ENCODE results near the gene PLCL1. TPM values are rescaled to one million over a fixed set of nuclear protein-coding genes. Genes with fewer than 3 reads are reported as not detected.

Gene PLCL1
- total and polyA plus RNA-seq, 2 donors (not counting 3 experiments of a cell fraction or from before 2014, with no cell fraction given), result 0.79 to 3.4 TPM

- TF ChIP-seq FOS (IDR thresholded peaks at IDR 0.05; ENCODE audit: borderline replicate concordance, insufficient read depth, low read length) (no peak), POLR2A (IDR thresholded peaks at IDR 0.05; ENCODE audit: low read depth, low read length) (no peak), EZH2 (IDR thresholded peaks at IDR 0.05; ENCODE audit: borderline replicate concordance, low read depth, low read length, severe bottlenecking) (no peak), MAX (IDR thresholded peaks at IDR 0.05; ENCODE audit: insufficient read depth, insufficient read length) (no peak), MYC (IDR thresholded peaks at IDR 0.05; ENCODE audit: low read depth, low read length) (no peak), JUN (IDR thresholded peaks at IDR 0.05; ENCODE audit: borderline replicate concordance, insufficient read depth, insufficient read length, low read depth) (no peak), POLR2AphosphoS5 (IDR thresholded peaks at IDR 0.05; ENCODE audit: insufficient read depth, low read depth, low read length) (no peak), CTCF (IDR thresholded peaks at IDR 0.05; ENCODE audit: extremely low read depth in 1 of 2, insufficient read depth in 1 of 2, low read depth in 1 of 2, low read length in 2 of 2) (no peak), GATA2 (IDR thresholded peaks at IDR 0.05; ENCODE audit: insufficient read depth, insufficient read length, low read depth, low read length) (no peak)
- no peak overlapping the region for H3K4me2 ChIP-seq (ENCODE audit: insufficient read depth, low read length)
- no peaks in the 10 kb centered on the region for H3K36me3 ChIP-seq (ENCODE audit: control insufficient read depth in 2 of 2, extremely low read depth in 1 of 2, insufficient read depth in 2 of 2, low read length in 2 of 2)
- no peaks in the 10 kb centered on the region for H3K9me1 ChIP-seq (replicated peaks; ENCODE audit: control insufficient read depth, extremely low read depth, insufficient read depth, low read length)
- H3K79me2 ChIP-seq (ENCODE audit: control insufficient read depth, insufficient read depth, low read length), result no peaks in the 10 kb centered on the region
- intact Hi-C loops (cut with micrococcal nuclease) (no loop called here), dilution Hi-C loops (cut with MboI; ENCODE audit: extremely low pct_ligation_motif_present, low sequenced_read_pairs) (no loop called here)
- POLR2A ChIA-PET, result no interaction called here
- H2AFZ ChIP-seq (ENCODE audit: low read depth, low read length), result no peak overlapping the region
- FAIRE-seq (no peak), DNase-seq (ENCODE audit: low read depth, low spot score) (peak; percentile 10)
- BruUV-seq (replicated peaks), result no TSS peak
- H3K27ac ChIP-seq (ENCODE audit: insufficient read depth, low read depth, low read length), result no peak overlapping the region
- peaks cover 3% of the 10 kb centered on the region for H3K4me1 ChIP-seq (ENCODE audit: control insufficient read depth, extremely low read depth, insufficient read depth, low read length)
- H3K9ac ChIP-seq (replicated peaks; ENCODE audit: extremely low read depth, insufficient read depth, low read length), result no peak overlapping the region
- no peaks in the 10 kb centered on the region for H3K9me3 ChIP-seq (replicated peaks; ENCODE audit: control insufficient read depth, insufficient read depth, low read length)
- no peak overlapping the region for H3K4me3 ChIP-seq (replicated peaks in 1 of 3; ENCODE audit: insufficient read depth in 1 of 3, low read depth in 1 of 3, low read length in 3 of 3)
- no peaks in the 10 kb centered on the region for H4K20me1 ChIP-seq (replicated peaks; ENCODE audit: control insufficient read depth, extremely low read depth, insufficient read depth, low read length)
- CTCF ChIA-PET, result interaction anchor here (1.0 kb wide), 1 partner anchor 122 kb away, joined by 3 read pairs; no protein-coding TSS in a partner anchor
- no peaks in the 10 kb centered on the region for H3K27me3 ChIP-seq (ENCODE audit: control insufficient read depth in 2 of 2, insufficient read depth in 2 of 2, low read length in 2 of 2)
These were observed 200.8 kb downstream of the PLCL1 start for GRCh38 chr2:198004921-198005829.
